ENCODE data around the gene PNKP.

DNA sequence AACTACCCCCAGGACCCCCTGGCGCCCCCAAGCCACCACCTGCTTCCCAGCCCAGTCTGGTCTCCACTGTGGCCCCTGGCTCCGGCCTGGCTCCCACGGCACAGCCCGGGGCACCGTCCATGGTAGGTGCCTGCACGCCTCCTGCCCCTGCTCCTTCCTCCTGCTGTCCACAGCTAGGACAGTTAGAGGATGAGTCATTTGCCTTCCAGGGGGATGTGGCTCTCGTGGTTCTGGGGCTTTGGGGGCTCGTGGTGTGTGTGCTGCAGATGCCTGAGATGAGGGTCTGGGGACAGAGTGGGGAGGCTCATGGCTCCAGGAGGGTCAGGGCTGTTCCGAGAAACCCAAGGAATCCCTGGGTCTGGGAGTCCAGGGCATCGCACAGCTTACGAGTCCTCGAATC is 36.6 kb downstream of the PNKP start:
- TF ChIP-seq ARNTL (CRISPR knock-in tag; IDR thresholded peaks at IDR 0.05; ENCODE audit: borderline replicate concordance, low read depth) (no peak), ZFP30 (CRISPR knock-in tag; IDR thresholded peaks at IDR 0.05) (no peak), ZNF8 (CRISPR knock-in tag; IDR thresholded peaks at IDR 0.05) (no peak), OSR1 (CRISPR knock-in tag; IDR thresholded peaks at IDR 0.05) (no peak), ISL1 (CRISPR knock-in tag; IDR thresholded peaks at IDR 0.05) (no peak), TOX (CRISPR knock-in tag; IDR thresholded peaks at IDR 0.05; ENCODE audit: borderline replicate concordance) (no peak), PATZ1 (CRISPR knock-in tag; IDR thresholded peaks at IDR 0.05; ENCODE audit: borderline replicate concordance) (no peak), ZC3H10 (CRISPR knock-in tag; IDR thresholded peaks at IDR 0.05) (no peak), ZNF565 (CRISPR knock-in tag; conservative IDR thresholded peaks at IDR 0.05; ENCODE audit: low read depth) (no peak), PPARA (CRISPR knock-in tag; IDR thresholded peaks at IDR 0.05; ENCODE audit: borderline replicate concordance) (no peak), SNAI2 (CRISPR knock-in tag; IDR thresholded peaks at IDR 0.05) (no peak), GLIS3 (CRISPR knock-in tag; IDR thresholded peaks at IDR 0.05) (no peak)
- TF ChIP-seq, protein P1, sequence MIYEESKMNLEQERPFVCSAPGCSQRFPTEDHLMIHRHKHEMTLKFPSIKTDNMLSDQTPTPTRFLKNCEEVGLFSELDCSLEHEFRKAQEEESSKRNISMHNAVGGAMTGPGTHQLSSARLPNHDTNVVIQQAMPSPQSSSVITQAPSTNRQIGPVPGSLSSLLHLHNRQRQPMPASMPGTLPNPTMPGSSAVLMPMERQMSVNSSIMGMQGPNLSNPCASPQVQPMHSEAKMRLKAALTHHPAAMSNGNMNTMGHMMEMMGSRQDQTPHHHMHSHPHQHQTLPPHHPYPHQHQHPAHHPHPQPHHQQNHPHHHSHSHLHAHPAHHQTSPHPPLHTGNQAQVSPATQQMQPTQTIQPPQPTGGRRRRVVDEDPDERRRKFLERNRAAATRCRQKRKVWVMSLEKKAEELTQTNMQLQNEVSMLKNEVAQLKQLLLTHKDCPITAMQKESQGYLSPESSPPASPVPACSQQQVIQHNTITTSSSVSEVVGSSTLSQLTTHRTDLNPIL (CRISPR knock-in tag; IDR thresholded peaks at IDR 0.05; ENCODE audit: low read depth), result no peak

Measured in SK-N-SH treated with all-trans-retinoic acid at 6 μM for 48 hours (cell line).